Measurements from ENCODE around the gene VPS13A.

DNA sequence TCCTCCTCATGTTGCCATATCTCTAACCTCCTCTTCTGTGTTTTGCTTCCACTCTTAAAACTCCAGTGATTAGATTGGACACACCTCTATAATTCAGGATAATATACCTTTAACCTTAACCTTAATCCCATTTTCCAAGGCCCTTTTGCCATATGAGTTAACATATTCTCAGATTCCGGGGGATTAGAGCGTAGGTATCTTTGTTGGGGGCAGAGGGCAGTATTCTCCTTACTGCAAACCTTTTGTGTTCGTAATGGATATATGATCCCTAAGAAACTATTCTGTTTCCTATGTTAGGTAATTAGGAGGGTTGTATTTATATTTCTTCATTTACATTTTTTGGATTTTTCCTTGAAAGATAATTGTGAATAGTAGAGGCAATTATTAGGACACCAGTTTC lies 99.5 kb downstream of the VPS13A start:
- TF ChIP-seq POLR2A (IDR thresholded peaks at IDR 0.05): no peak
- TF ChIP-seq, protein P1, sequence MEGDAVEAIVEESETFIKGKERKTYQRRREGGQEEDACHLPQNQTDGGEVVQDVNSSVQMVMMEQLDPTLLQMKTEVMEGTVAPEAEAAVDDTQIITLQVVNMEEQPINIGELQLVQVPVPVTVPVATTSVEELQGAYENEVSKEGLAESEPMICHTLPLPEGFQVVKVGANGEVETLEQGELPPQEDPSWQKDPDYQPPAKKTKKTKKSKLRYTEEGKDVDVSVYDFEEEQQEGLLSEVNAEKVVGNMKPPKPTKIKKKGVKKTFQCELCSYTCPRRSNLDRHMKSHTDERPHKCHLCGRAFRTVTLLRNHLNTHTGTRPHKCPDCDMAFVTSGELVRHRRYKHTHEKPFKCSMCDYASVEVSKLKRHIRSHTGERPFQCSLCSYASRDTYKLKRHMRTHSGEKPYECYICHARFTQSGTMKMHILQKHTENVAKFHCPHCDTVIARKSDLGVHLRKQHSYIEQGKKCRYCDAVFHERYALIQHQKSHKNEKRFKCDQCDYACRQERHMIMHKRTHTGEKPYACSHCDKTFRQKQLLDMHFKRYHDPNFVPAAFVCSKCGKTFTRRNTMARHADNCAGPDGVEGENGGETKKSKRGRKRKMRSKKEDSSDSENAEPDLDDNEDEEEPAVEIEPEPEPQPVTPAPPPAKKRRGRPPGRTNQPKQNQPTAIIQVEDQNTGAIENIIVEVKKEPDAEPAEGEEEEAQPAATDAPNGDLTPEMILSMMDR (IDR thresholded peaks at IDR 0.05): no peak
- no peak for TF ChIP-seq POLR2AphosphoS5 (IDR thresholded peaks at IDR 0.05)
- no peak for TF ChIP-seq EP300 (IDR thresholded peaks at IDR 0.05)
